Posterior cingulate gyrus (tissue), 11 donors: Measurements from ENCODE around the gene SLC7A1.

Source experiments
- DNase-seq, 10 donors: peaks; one replicate each; pipeline versions ENCODE4 v3.0.0 to v3.0.0-alpha.2; 2020 to 2021; ENCODE audit warnings: mixed read lengths in 3 of 10
- intact Hi-C: fragments of 100-400 bp; cut with DNase I; formaldehyde crosslinking; loops from one replicate; pipeline ENCODE4 v1.15.1; 2023

Gene SLC7A1

GRCh38 chr13:29499506-29500165 lies 95.9 kb downstream of the SLC7A1 start:
- intact Hi-C loops, result no loop called here
- peak in 1 of 10 donors; percentile 72 for DNase-seq

GRCh38 chr13:29498426-29499040 lies 97.0 kb downstream of the SLC7A1 start:
- peak in 1 of 10 donors; percentile 62 for DNase-seq
- intact Hi-C loops, result no loop called here

- intact Hi-C loops, result no loop called here
- DNase-seq, result peak in 1 of 10 donors; percentile 76
These were observed 98.3 kb downstream of the SLC7A1 start for GRCh38 chr13:29497137-29497654.

DNA sequence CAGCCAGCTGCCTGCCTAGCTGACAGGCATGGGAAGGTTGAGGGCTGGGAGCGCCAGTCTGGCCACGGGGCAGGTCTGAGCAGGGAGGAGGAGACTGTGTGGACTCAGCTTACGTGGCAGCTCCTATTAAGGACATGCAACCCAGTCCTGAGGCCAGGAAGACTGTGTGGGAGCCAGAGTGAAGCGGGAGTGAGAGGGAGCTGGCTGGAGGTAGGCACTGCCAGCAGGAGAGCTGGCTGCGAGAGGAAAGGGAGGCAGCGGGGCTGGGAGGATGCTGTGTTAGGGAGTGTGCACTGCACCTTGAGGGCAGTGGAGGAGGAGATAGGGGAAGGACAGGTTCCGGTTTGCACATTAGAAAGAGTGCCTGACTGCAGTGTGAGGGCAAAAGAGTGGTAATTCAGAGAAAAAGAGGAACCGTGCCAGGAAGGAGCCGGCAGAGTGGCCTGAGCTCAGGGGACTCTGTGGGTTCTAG lies 99.2 kb downstream of the SLC7A1 start:
- intact Hi-C loops, result no loop called here
- DNase-seq, result peak in 3 of 10 donors; percentile 57 to 88 (median 82)

GRCh38 chr13:29494520-29494919 lies 101.0 kb downstream of the SLC7A1 start:
- intact Hi-C loops, result no loop called here
- peak in 1 of 10 donors; percentile 42 for DNase-seq

- DNase-seq, result peak in 1 of 10 donors; percentile 25
- intact Hi-C loops, result no loop called here
These were observed 101.7 kb downstream of the SLC7A1 start for GRCh38 chr13:29493796-29494195.

- DNase-seq, result no peak
- intact Hi-C loops, result no loop called here
These were observed 104.2 kb downstream of the SLC7A1 start for GRCh38 chr13:29491248-29491647.

DNA sequence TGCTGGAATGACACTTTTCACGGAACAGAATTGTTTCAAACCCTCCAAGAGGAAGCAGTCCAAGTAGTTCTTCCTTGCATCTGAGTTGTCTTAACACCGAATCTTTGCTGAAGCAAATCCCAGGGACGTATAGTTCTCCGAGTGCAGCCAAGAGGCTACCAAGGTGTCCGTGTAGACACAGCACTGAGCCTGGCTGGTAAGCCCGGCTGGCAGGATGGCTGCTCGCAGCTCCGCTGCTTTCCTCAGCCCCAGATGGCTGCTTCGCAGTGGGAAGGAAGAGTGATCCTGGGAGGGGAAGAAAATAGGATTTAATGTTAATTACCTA lies 105.0 kb downstream of the SLC7A1 start:
- DNase-seq, result peak in 1 of 10 donors; percentile 71
- intact Hi-C loops, result no loop called here

GRCh38 chr13:29489650-29490560 lies 105.6 kb downstream of the SLC7A1 start:
- DNase-seq, result no peak
- intact Hi-C loops, result no loop called here

DNA sequence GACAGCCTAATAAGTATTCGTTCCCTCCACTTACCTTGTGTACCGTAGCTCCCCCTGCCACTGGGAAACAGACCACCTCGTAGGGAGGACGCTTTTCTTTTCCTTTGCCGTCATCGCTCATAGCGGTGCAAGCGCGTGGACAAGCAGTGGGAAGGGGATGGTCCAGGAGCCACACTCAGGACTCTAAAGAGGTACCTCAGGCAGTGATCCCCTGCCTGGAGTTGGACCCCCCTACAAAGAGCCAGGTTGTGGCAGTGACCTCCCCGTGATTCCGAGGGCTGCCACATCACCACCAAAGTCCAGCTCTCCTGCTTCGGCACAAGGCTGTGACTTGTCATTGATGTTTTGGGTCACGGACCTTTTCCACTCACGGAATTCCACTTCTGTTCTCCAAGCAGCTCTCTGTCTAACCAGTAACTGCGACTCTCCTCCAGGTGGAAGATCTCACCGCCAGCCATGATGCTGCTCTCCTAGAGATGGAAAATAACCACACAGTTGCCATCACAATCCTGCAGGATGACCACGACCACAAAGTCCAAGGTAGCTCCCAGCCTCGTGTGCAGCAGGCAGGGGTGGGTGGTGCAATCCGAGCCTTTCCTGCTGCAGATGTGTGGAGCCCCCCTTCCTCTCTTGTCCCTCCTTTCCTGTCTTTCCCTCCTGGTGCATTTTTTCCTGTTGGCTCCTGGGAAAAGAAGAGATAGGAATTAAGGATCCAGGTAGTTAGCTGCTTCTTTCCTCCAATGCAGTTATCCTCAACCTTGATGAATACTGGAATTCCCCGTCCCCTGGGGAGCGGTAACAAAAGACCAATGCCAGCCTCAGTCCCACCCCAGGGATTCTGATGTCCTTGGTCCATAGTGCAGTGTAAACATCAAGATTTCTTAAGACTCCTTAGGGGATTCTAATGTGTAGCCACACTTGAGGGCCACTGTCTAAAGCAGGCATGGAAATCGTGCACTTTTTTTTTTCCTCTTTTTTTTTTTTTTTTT lies 107.7 kb downstream of the SLC7A1 start:
- intact Hi-C loops, result no loop called here
- peak in 1 of 10 donors; percentile 32 for DNase-seq

- intact Hi-C loops, result no loop called here
- DNase-seq, result no peak
These were observed 108.9 kb downstream of the SLC7A1 start for GRCh38 chr13:29486551-29486950.

- peak in 1 of 10 donors; percentile 63 for DNase-seq
- intact Hi-C loops, result no loop called here
These were observed 110.7 kb downstream of the SLC7A1 start for GRCh38 chr13:29484796-29485195.

DNA sequence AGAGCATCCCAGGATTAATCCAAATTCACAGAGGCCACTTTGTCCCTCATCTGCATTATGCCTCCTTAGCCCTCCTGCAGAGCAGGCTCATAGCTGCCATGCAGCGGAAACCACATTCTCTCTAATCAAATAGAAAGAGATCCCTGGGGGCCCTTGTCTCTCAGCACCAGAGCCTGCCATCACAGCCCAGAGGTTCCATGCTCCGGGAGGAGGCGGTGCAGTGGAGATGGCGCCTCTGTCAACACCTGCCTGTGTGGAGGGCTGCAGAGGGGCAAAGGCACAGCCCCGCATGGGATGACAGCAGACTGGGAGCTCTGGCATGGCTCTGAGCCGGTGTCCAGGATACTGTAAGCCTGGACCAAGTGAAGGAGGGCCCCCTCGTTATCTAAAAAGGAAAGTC lies 111.3 kb downstream of the SLC7A1 start:
- peak in 1 of 10 donors; percentile 52 for DNase-seq
- intact Hi-C loops, result no loop called here

DNA sequence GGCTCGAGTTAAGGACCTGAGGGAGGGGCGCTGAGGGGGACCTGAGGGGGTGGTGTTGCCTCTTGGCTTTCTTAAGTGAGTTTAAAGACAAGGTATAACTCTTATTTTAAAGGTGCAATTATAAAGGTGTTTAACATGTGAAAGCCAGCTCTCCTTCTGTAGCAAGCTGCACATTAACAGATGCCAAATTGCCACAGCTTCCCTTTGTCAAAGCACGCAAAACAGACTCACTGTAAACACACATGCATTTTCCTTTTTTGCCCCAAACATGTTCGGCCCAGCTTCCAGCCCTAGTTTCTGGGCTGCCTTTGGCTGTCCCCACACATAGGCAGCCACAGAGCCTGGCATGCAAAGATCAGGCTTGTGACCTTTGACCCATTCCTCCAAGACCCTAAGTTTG lies 111.9 kb downstream of the SLC7A1 start:
- peak in 1 of 10 donors; percentile 34 for DNase-seq
- intact Hi-C loops, result no loop called here

- peak in 1 of 10 donors; percentile 73 for DNase-seq
- intact Hi-C loops, result no loop called here
These were observed 112.3 kb downstream of the SLC7A1 start for GRCh38 chr13:29483211-29483610.

GRCh38 chr13:29482504-29482903 lies 113.0 kb downstream of the SLC7A1 start:
- no peak for DNase-seq
- intact Hi-C loops, result no loop called here

GRCh38 chr13:29481603-29482002 lies 113.9 kb downstream of the SLC7A1 start:
- intact Hi-C loops, result no loop called here
- no peak for DNase-seq

- peak in 1 of 10 donors; percentile 77 for DNase-seq
- intact Hi-C loops, result no loop called here
These were observed 114.5 kb downstream of the SLC7A1 start for GRCh38 chr13:29480893-29481525.
